CMK (cell line): ENCODE measurements around the gene MARK2.

Source experiments
- DNase-seq: peaks from one replicate; pipeline ENCODE4 v3.0.0-alpha.2; 2010; ENCODE audit warnings: low read depth

The MARK2 gene

GRCh38 chr11:63929616-63930015 is 90.7 kb downstream of the MARK2 start:
- no peak for DNase-seq

DNA sequence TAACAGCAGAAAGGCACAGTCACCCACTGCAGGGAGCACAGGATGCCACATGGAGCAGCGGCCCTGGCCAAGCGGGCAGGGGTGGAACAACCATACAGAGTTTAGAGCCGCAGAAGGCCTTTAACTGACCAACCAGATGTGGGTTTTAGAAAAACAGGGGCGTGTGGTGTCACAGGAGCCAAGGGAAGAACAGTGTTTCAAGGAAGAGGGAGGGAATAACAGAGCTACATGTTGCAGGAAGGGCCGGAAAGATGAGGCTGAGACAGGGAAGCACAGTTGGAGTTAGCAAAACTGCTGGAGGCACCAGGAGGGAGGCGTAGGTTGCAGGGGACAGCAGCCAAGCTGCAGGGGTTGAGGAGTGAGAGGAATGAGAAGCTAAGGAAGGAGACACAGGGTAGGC is 92.1 kb downstream of the MARK2 start:
- DNase-seq, result no peak

DNA sequence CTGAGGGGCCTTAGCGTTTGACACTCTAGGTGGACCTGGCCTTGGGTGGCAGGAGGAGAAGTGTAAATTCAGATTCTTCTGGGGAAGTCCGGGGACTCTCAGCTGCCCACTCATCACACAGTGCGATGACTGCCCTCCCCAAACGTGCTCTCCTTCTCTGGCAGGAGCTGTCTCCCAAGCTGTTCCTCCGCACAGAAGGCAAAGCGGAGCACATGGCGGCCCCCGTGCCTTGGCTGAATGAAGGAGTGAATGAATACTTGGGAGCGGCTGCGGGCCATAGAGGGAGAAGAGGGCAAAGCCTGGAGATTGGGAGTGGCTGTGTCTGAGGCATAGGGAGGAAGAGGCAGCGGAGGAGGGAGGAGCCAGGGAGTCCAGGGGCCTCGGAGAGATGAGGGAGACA is 93.0 kb downstream of the MARK2 start:
- no peak for DNase-seq

GRCh38 chr11:63933459-63933858 is 94.5 kb downstream of the MARK2 start:
- DNase-seq, result no peak

DNA sequence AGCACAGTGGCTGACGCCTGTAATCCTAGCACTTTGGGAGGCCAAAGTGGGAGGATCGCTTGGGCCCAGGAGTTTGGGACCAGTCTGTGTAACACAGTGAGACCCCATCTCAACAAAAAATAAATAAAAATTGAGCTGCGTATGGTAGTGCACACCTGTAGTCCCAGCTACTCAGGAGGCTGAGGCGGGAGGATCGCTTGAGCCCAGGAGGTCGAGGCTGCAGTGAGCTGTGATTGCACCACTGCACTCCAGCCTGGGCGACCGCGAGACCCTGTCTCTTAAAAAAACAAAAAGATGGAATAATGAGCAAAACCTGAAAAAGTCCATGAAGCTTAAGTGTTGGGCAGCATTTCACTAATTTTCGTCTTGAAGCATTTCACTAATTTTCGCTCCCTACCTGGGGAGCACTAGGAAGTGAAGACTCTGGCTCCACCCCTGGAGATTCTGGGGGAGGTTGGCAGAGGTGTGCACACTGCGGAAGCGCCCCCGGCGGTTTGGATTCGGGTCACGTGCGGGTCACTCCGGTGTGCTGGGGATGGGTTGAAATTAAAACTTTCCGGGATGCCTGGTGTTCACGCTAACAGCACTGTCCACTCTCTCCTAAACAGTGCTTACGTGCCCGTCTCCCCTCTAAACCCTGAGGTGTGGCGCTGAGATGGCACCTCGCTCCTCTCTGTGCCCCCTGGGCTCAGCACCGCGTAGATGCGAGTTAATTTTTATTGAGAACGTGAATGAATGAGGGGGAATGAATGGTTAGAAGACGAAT is 99.0 kb downstream of the MARK2 start:
- no peak for DNase-seq

GRCh38 chr11:63938479-63939396 is 99.8 kb downstream of the MARK2 start, which contains the start of gene NAA40:
TSS of gene NAA40 (plus strand) at chr11:63939002. CDS start at chr11:63939097, 95 bp downstream.
- DNase-seq, result peak; percentile 85

GRCh38 chr11:63939397-63939891 is 100.5 kb downstream of the MARK2 start:
- DNase-seq, result no peak

GRCh38 chr11:63940786-63941185 is 101.9 kb downstream of the MARK2 start:
- DNase-seq, result no peak

- DNase-seq, result no peak
Measured at GRCh38 chr11:63941901-63942300, 103.0 kb downstream of the MARK2 start.

GRCh38 chr11:63942803-63943202 is 103.9 kb downstream of the MARK2 start:
- DNase-seq, result no peak

- no peak for DNase-seq
Measured at GRCh38 chr11:63944987-63945386, 106.1 kb downstream of the MARK2 start.

DNA sequence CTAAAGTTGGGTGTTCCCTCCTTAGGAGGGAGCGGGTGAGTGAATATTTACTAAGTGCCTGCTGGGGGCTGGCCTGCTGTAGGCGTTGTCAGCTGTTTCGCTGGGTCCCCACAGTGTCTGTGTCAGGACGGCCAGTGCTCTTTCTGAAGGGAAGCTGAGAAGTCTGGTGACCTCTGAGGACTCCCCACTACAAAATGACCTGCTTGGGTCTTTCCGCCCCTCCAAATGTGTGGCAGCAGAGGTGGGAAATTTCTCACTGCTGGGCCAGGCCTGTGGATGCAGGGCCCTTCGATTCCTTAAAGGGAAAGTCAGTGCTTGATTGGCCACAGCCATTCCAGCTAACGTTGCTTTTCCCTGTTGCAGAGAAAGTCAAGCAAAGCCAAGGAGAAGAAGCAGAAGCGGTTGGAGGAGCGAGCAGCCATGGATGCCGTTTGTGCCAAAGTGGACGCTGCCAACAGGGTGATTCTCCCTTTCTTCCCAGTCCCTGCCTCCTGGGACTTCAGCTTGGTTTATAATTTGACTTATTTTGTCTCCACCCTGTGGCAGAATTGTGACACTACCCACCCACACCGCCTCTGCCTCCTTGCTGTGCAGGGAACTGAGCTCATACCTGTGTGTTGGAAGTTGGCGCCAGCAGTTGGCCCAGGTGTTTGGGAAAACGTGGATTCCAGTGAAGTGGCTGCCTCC is 106.7 kb downstream of the MARK2 start:
- DNase-seq, result no peak

GRCh38 chr11:63951779-63952536 is 113.0 kb downstream of the MARK2 start:
- peak; percentile 40 for DNase-seq

GRCh38 chr11:63952570-63952969 is 113.7 kb downstream of the MARK2 start:
- no peak for DNase-seq

DNA sequence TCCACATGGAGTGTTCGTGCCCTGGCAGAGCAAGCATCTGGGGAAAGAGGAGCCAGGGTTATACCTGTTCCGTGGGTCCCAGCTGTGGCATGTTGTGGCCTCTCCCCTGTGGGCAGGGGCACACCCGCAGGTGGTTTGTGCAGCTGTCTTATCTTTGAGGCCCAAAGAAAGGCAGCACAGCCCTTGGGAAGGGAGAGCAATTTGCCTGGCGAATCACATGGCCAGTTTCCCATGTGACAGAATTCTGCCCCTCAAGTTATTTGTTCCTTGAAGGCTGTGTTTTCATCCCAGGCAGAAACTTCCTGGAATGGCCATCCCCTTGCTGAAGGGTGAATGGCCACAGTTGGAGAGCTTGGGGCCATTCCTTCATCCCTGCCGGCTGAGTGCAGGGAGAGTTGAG is 119.1 kb downstream of the MARK2 start:
- DNase-seq, result no peak
